Measurements from ENCODE around the gene RABGAP1.

Gene RABGAP1

GRCh38 chr9:122991370-122991830 is 50.6 kb downstream of the RABGAP1 start:
- H3K9me3 ChIP-seq (ENCODE audit: insufficient read depth, low read depth, low read length): no peaks in the 10 kb centered on the region
- H3K27ac ChIP-seq (ENCODE audit: low read length): no peak overlapping the region
- H3K27me3 ChIP-seq (ENCODE audit: insufficient read depth, low read length): no peaks in the 10 kb centered on the region
- H3K4me1 ChIP-seq (ENCODE audit: insufficient read depth, low read length): no peaks in the 10 kb centered on the region
- H3K9ac ChIP-seq (ENCODE audit: low read depth, low read length): no peak overlapping the region
- peaks cover 72% of the 10 kb centered on the region for H3K36me3 ChIP-seq (ENCODE audit: insufficient read depth, low read depth, low read length)
- no peak overlapping the region for H3K4me3 ChIP-seq (ENCODE audit: low read length)

DNA sequence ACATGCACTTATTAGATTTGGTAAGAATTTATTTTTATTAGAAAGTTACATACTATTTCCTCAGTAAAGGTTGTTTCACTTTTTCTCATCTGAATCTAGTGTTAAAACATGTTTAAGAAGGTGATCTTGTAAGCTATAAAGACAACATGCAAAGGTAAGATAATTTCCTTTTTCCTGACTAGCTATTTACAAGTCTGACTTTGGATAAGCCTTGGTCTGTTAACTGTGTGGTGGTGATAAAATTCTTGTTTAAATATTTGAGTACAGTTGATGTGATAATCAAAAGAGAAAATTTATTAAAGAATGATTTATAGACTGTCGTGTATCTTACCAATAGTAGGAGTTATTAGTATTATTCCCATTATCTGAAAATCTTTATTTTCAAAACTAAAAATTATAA is 55.8 kb downstream of the RABGAP1 start:
- Histone ChIP-seq H3K9me3 (ENCODE audit: insufficient read depth, low read depth, low read length) (no peaks in the 10 kb centered on the region), H3K27ac (ENCODE audit: low read length) (no peak overlapping the region), H3K27me3 (ENCODE audit: insufficient read depth, low read length) (no peaks in the 10 kb centered on the region), H3K36me3 (ENCODE audit: insufficient read depth, low read depth, low read length) (peaks cover 81% of the 10 kb centered on the region), H3K4me3 (ENCODE audit: low read length) (no peak overlapping the region), H3K9ac (ENCODE audit: low read depth, low read length) (no peak overlapping the region), H3K4me1 (ENCODE audit: insufficient read depth, low read length) (peaks cover 9% of the 10 kb centered on the region; the same call in 1 of the 2 replicates)

DNA sequence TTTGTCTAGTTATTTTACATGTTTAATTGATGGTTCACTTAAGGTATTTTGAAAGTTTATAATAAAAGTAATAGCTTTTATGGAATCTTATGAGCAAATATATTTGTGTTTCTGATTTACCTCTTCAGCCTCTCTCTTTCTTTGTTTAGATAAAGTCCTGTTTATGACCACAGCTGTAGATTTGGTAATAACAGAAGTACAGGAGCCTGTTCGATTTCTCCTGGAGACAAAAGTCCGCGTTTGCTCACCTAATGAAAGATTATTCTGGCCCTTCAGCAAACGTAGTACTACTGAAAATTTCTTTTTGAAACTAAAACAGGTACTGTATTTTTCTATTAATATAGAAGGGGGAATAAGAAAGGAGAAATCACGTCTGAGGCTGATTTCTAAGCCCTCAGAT is 57.6 kb downstream of the RABGAP1 start:
- H3K27me3 ChIP-seq (ENCODE audit: insufficient read depth, low read length): no peaks in the 10 kb centered on the region
- H3K27ac ChIP-seq (ENCODE audit: low read length): no peak overlapping the region
- no peak overlapping the region for H3K9ac ChIP-seq (ENCODE audit: low read depth, low read length)
- H3K9me3 ChIP-seq (ENCODE audit: insufficient read depth, low read depth, low read length): no peaks in the 10 kb centered on the region
- H3K4me1 ChIP-seq (ENCODE audit: insufficient read depth, low read length): peaks cover 9% of the 10 kb centered on the region; the same call in 1 of the 2 replicates
- H3K4me3 ChIP-seq (ENCODE audit: low read length): no peak overlapping the region
- peaks cover 81% of the 10 kb centered on the region for H3K36me3 ChIP-seq (ENCODE audit: insufficient read depth, low read depth, low read length)

GRCh38 chr9:123000371-123001068 is 59.7 kb downstream of the RABGAP1 start:
- no peaks in the 10 kb centered on the region for H3K27me3 ChIP-seq (ENCODE audit: insufficient read depth, low read length)
- H3K36me3 ChIP-seq (ENCODE audit: insufficient read depth, low read depth, low read length): peaks cover 74% of the 10 kb centered on the region
- peak overlapping the region; percentile 14; the same call in 1 of the 2 replicates for H3K4me3 ChIP-seq (ENCODE audit: low read length)
- H3K9ac ChIP-seq (ENCODE audit: low read depth, low read length): no peak overlapping the region; the same call in 1 of the 2 replicates
- H3K9me3 ChIP-seq (ENCODE audit: insufficient read depth, low read depth, low read length): no peaks in the 10 kb centered on the region
- H3K4me1 ChIP-seq (ENCODE audit: insufficient read depth, low read length): peaks cover 9% of the 10 kb centered on the region; the same call in 1 of the 2 replicates
- H3K27ac ChIP-seq (ENCODE audit: low read length): no peak overlapping the region

DNA sequence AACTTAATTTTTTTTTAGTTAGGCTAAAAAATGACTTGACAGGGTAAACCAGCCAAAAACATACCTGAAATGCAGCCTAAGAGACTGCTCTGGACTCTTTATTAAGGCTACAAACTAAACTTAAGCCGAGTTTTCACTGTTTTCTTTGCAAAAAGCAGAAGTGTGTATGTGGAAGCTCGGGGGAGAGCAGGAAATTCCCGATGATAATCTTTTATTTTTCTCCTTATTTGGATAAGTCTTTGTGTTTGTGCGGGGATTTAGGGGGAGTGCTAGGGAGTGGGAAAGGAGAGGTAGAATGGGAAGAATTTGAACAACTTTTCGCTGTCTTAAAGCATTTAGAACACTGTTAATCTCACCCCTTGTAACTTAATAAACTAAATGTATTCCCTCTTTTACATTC is 61.9 kb downstream of the RABGAP1 start:
- Histone ChIP-seq H3K27ac (ENCODE audit: low read length) (no peak overlapping the region), H3K9ac (ENCODE audit: low read depth, low read length) (no peak overlapping the region), H3K27me3 (ENCODE audit: insufficient read depth, low read length) (no peaks in the 10 kb centered on the region), H3K4me3 (ENCODE audit: low read length) (no peak overlapping the region), H3K36me3 (ENCODE audit: insufficient read depth, low read depth, low read length) (peaks cover 59% of the 10 kb centered on the region), H3K4me1 (ENCODE audit: insufficient read depth, low read length) (peaks cover 9% of the 10 kb centered on the region; the same call in 1 of the 2 replicates), H3K9me3 (ENCODE audit: insufficient read depth, low read depth, low read length) (no peaks in the 10 kb centered on the region)

DNA sequence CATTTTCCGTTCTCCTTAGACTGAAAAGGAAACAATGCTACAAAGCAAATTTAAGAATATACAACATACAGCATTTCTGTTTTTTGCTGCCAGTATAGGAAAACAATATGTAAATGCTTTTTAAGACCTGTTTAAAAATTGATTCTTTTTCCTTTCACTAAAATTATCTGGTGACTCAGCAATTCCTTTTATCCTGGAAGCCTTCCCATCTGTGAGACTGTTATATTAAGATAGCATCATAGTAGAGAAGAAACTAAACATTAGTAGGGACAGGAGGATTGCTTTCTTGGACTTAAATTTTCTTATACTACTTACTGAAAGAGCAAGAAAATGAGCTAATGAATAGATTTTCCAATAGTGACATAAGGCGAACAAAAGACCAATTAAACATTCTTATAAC is 62.6 kb downstream of the RABGAP1 start:
- H3K4me1 ChIP-seq (ENCODE audit: insufficient read depth, low read length): peaks cover 9% of the 10 kb centered on the region; the same call in 1 of the 2 replicates
- H3K36me3 ChIP-seq (ENCODE audit: insufficient read depth, low read depth, low read length): peaks cover 54% of the 10 kb centered on the region
- no peak overlapping the region for H3K27ac ChIP-seq (ENCODE audit: low read length)
- no peak overlapping the region for H3K9ac ChIP-seq (ENCODE audit: low read depth, low read length)
- H3K27me3 ChIP-seq (ENCODE audit: insufficient read depth, low read length): no peaks in the 10 kb centered on the region
- no peaks in the 10 kb centered on the region for H3K9me3 ChIP-seq (ENCODE audit: insufficient read depth, low read depth, low read length)
- no peak overlapping the region for H3K4me3 ChIP-seq (ENCODE audit: low read length)

- no peaks in the 10 kb centered on the region for H3K27me3 ChIP-seq (ENCODE audit: insufficient read depth, low read length)
- no peaks in the 10 kb centered on the region for H3K9me3 ChIP-seq (ENCODE audit: insufficient read depth, low read depth, low read length)
- H3K36me3 ChIP-seq (ENCODE audit: insufficient read depth, low read depth, low read length): peaks cover 55% of the 10 kb centered on the region
- H3K27ac ChIP-seq (ENCODE audit: low read length): no peak overlapping the region
- H3K4me3 ChIP-seq (ENCODE audit: low read length): no peak overlapping the region
- H3K9ac ChIP-seq (ENCODE audit: low read depth, low read length): no peak overlapping the region
- H3K4me1 ChIP-seq (ENCODE audit: insufficient read depth, low read length): no peaks in the 10 kb centered on the region
Observed at GRCh38 chr9:123005964-123006363, 65.1 kb downstream of the RABGAP1 start.

DNA sequence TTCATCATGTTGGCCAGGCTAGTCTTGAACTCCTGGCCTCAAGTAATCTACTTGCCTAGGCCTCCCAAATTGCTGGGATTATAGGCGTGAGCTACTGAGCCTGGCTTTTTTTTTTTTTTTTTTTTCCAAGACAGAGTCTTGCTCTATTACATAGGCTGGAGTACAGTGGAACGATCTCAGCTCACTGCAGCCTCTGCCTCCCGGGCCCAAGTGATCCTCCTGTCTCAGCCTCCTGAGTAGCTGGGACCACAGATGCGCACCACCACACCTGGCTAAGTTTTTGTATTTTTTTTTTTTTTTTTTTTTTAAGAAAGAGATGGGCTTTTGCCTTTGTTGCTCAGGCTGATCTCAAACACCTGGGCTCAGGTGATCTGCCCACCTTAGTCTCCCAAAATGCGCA is 66.4 kb downstream of the RABGAP1 start:
- Histone ChIP-seq H3K4me3 (ENCODE audit: low read length) (no peak overlapping the region), H3K27me3 (ENCODE audit: insufficient read depth, low read length) (no peaks in the 10 kb centered on the region), H3K9me3 (ENCODE audit: insufficient read depth, low read depth, low read length) (no peaks in the 10 kb centered on the region), H3K27ac (ENCODE audit: low read length) (no peak overlapping the region), H3K4me1 (ENCODE audit: insufficient read depth, low read length) (no peaks in the 10 kb centered on the region), H3K36me3 (ENCODE audit: insufficient read depth, low read depth, low read length) (peaks cover 58% of the 10 kb centered on the region), H3K9ac (ENCODE audit: low read depth, low read length) (no peak overlapping the region)

GRCh38 chr9:123008909-123009308 is 68.1 kb downstream of the RABGAP1 start:
- Histone ChIP-seq H3K4me3 (ENCODE audit: low read length) (no peak overlapping the region), H3K9me3 (ENCODE audit: insufficient read depth, low read depth, low read length) (no peaks in the 10 kb centered on the region), H3K36me3 (ENCODE audit: insufficient read depth, low read depth, low read length) (peaks cover 65% of the 10 kb centered on the region), H3K27me3 (ENCODE audit: insufficient read depth, low read length) (no peaks in the 10 kb centered on the region), H3K27ac (ENCODE audit: low read length) (no peak overlapping the region), H3K4me1 (ENCODE audit: insufficient read depth, low read length) (no peaks in the 10 kb centered on the region), H3K9ac (ENCODE audit: low read depth, low read length) (no peak overlapping the region)

DNA sequence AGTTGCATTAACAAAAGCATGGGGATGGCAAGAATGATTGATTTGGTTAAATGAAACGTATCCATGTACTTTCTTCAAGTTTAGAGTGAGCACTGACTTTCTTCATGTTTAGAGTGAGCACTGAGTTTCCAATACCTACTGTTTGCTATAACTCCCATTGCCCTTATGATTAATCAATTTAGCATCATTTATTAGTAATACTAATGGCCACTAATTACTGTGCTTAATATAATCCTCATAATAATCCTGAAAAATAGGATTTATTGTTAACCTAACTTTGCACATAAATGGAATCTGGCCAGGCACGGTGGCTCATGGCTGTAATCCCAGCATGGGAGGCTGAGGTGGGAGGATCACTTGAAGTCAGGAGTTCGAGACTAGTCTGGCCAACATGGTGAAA is 70.6 kb downstream of the RABGAP1 start:
- Histone ChIP-seq H3K9me3 (ENCODE audit: insufficient read depth, low read depth, low read length) (no peaks in the 10 kb centered on the region), H3K4me3 (ENCODE audit: low read length) (no peak overlapping the region), H3K9ac (ENCODE audit: low read depth, low read length) (no peak overlapping the region), H3K36me3 (ENCODE audit: insufficient read depth, low read depth, low read length) (peaks cover 72% of the 10 kb centered on the region), H3K27me3 (ENCODE audit: insufficient read depth, low read length) (no peaks in the 10 kb centered on the region), H3K27ac (ENCODE audit: low read length) (no peak overlapping the region), H3K4me1 (ENCODE audit: insufficient read depth, low read length) (no peaks in the 10 kb centered on the region)

DNA sequence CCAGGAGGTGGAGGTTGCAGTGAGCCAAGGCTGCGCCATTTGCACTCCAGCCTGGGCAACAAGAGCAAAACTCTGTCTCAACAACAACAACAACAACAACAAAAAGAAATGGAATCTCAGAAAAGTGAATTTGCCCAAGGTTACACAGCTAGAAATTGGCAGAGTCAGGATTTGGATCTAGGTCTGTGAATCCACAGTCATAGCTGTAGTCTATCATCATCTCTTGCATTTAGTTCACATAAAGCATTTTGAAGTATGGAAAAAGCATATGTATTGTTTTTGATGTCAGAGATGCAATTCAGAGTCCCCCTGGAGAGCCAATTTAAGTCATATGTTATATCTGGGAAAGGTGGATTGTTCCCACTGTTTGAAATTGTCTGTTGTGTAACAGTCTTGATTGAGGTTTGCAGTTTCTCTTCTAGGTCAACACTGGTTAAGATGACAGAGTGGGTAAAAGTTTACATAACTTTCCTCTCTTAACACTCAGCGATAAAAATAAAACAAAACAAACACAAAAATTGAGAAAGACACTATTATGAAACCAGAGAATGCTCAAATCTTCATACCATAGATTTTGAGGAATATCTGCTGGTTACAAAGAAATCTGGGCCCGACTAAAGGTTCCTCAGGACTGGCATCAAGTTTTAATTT is 71.2 kb downstream of the RABGAP1 start:
- H3K4me3 ChIP-seq (ENCODE audit: low read length): no peak overlapping the region
- no peak overlapping the region for H3K9ac ChIP-seq (ENCODE audit: low read depth, low read length)
- no peaks in the 10 kb centered on the region for H3K4me1 ChIP-seq (ENCODE audit: insufficient read depth, low read length)
- H3K27me3 ChIP-seq (ENCODE audit: insufficient read depth, low read length): no peaks in the 10 kb centered on the region
- H3K36me3 ChIP-seq (ENCODE audit: insufficient read depth, low read depth, low read length): peaks cover 78% of the 10 kb centered on the region
- no peaks in the 10 kb centered on the region for H3K9me3 ChIP-seq (ENCODE audit: insufficient read depth, low read depth, low read length)
- no peak overlapping the region for H3K27ac ChIP-seq (ENCODE audit: low read length)

GRCh38 chr9:123016631-123017030 is 75.8 kb downstream of the RABGAP1 start:
- no peak overlapping the region for H3K9ac ChIP-seq (ENCODE audit: low read depth, low read length)
- no peak overlapping the region for H3K27ac ChIP-seq (ENCODE audit: low read length)
- H3K27me3 ChIP-seq (ENCODE audit: insufficient read depth, low read length): no peaks in the 10 kb centered on the region
- H3K36me3 ChIP-seq (ENCODE audit: insufficient read depth, low read depth, low read length): peaks cover 86% of the 10 kb centered on the region
- no peaks in the 10 kb centered on the region for H3K4me1 ChIP-seq (ENCODE audit: insufficient read depth, low read length)
- no peaks in the 10 kb centered on the region for H3K9me3 ChIP-seq (ENCODE audit: insufficient read depth, low read depth, low read length)
- no peak overlapping the region for H3K4me3 ChIP-seq (ENCODE audit: low read length)
